ENCODE measurements around the gene WWOX. TPM values are rescaled to one million over a fixed set of nuclear protein-coding genes. Genes with fewer than 3 reads are reported as not detected.

Gene WWOX
- total and polyA plus RNA-seq, 2 of the 8 experiments (the other 6 are each of a cell fraction or from before 2014, with no cell fraction given): 5.4 to 16.7 TPM

- Histone ChIP-seq H4K5ac (ENCODE audit: insufficient read length, low read depth, low read length) (no peak overlapping the region), H3K56ac (replicated peaks; ENCODE audit: insufficient read length, low read depth, low read length) (no peak overlapping the region), H4K8ac (ENCODE audit: extremely low read depth, insufficient read depth, low read length) (no peak overlapping the region), H3K4me3 (ENCODE audit: extremely low read depth in 1 of 4, insufficient read depth in 2 of 4, low read depth in 3 of 4, low read length in 4 of 4) (no peak overlapping the region), H3K79me1 (ENCODE audit: low read depth, low read length) (no peaks in the 10 kb centered on the region), H2AFZ (ENCODE audit: low read length) (no peak overlapping the region), H3K4me1 (replicated peaks in 1 of 4; ENCODE audit: control insufficient read depth in 3 of 4, insufficient read depth in 4 of 4, low read length in 3 of 4) (peaks cover 0 to 4% (median 3%) of the 10 kb centered on the region in 4 experiments; a peak in 5 of 7 replicates), H3K23me2 (ENCODE audit: low read depth, low read length) (no peaks in the 10 kb centered on the region), H2BK5ac (ENCODE audit: low read depth, low read length) (no peak overlapping the region), H3K14ac (ENCODE audit: insufficient read length) (no peak overlapping the region), H2BK120ac (replicated peaks; ENCODE audit: low read depth, low read length) (no peak overlapping the region), H3K79me2 (ENCODE audit: control insufficient read depth in 1 of 2, insufficient read depth in 2 of 2, low read length in 2 of 2) (no peaks in the 10 kb centered on the region), H2BK12ac (ENCODE audit: low read depth, low read length) (no peak overlapping the region), H3K9me3 (ENCODE audit: insufficient read depth in 2 of 2, low read depth in 1 of 2, low read length in 1 of 2) (no peaks in the 10 kb centered on the region), H2AK5ac (ENCODE audit: low read depth, low read length) (no peak overlapping the region), H3K9ac (replicated peaks in 1 of 4; ENCODE audit: extremely low read depth in 1 of 4, low read depth in 3 of 4, low read length in 3 of 4) (no peak overlapping the region), H4K91ac (replicated peaks; ENCODE audit: insufficient read length, low read length) (no peak overlapping the region), H3K27me3 (replicated peaks in 1 of 4; ENCODE audit: control insufficient read depth in 3 of 4, extremely low read depth in 1 of 4, insufficient read depth in 3 of 4, low read length in 3 of 4) (no peaks in the 10 kb centered on the region; a peak in 1 of 7 replicates), H3K18ac (ENCODE audit: extremely low read depth, low read length) (no peak overlapping the region), H2BK15ac (ENCODE audit: low read length) (no peak overlapping the region), H4K20me1 (replicated peaks in 1 of 2; ENCODE audit: control insufficient read depth in 1 of 2, insufficient read depth in 2 of 2, low read length in 2 of 2) (no peaks in the 10 kb centered on the region), H3K4ac (replicated peaks; ENCODE audit: insufficient read length, low read depth, low read length) (no peak overlapping the region), H3K23ac (ENCODE audit: insufficient read length) (no peak overlapping the region), H3K27ac (ENCODE audit: low read depth, low read length) (no peak overlapping the region), H3K4me2 (ENCODE audit: insufficient read depth in 1 of 2, low read depth in 2 of 2, low read length in 2 of 2) (no peak overlapping the region), H3K36me3 (ENCODE audit: control insufficient read depth in 2 of 4, insufficient read depth in 4 of 4, low read length in 3 of 4) (no peaks in the 10 kb centered on the region), H2BK20ac (ENCODE audit: low read length) (no peak overlapping the region)
- FAIRE-seq (no peak), DNase-seq (ENCODE audit: low read depth in 1 of 2, low spot score in 2 of 2) (no peak)
- ChIA-PET CTCF (ENCODE audit: partially characterized antibody) (interaction anchor here (1.0 to 1.2 kb wide), 4 partner anchors 12 to 17 kb away, joined by 3 read pairs; no protein-coding TSS in a partner anchor), POLR2A (ENCODE audit: partially characterized antibody) (no interaction called here)
- WGBS, 2 experiments (ENCODE audit: extremely low coverage in 1 of 2, insufficient coverage in 1 of 2, insufficient read length in 1 of 2, insufficient replicate concordance in 2 of 2, low coverage in 1 of 2, low lambda C conversion rate in 2 of 2, missing lambda C conversion rate in 1 of 2): 89% methylated on average over 4 of the region's 4 CpGs; no CpG with 5 or more reads in 1 of the 2 experiments
- TF ChIP-seq CHD1 (IDR thresholded peaks at IDR 0.05; ENCODE audit: low read depth, low read length): no peak
- TF ChIP-seq TAF1 (IDR thresholded peaks at IDR 0.05; ENCODE audit: low read depth, low read length): no peak
- no peak for TF ChIP-seq SIRT6 (IDR thresholded peaks at IDR 0.05; ENCODE audit: low read length)
- no peak for TF ChIP-seq FOSL1 (IDR thresholded peaks at IDR 0.05; ENCODE audit: insufficient read depth, low read depth, low read length)
- no peak for TF ChIP-seq YY1 (IDR thresholded peaks at IDR 0.05; ENCODE audit: low read depth, low read length)
- no peak for TF ChIP-seq E2F6 (IDR thresholded peaks at IDR 0.05)
- TF ChIP-seq SIX5 (IDR thresholded peaks at IDR 0.05; ENCODE audit: low read depth, low read length): no peak
- TF ChIP-seq SP4 (IDR thresholded peaks at IDR 0.05; ENCODE audit: low read length): no peak
- TF ChIP-seq RFX5 (IDR thresholded peaks at IDR 0.05; ENCODE audit: borderline replicate concordance, low read depth, low read length): no peak
These were observed 974.1 kb downstream of the WWOX start for GRCh38 chr16:79073566-79073965.

Measured in H1 (cell line).